Memory B cell (primary cell): ENCODE measurements around the gene OSBPL6.
"Not testable (repeated sequence)": the region's sequence is repeated elsewhere in the genome, so short reads cannot be mapped to it uniquely, and the experiment has no call there.

Source experiments
- ATAC-seq: fragments of 150-1000 bp; cut with Tn5 transposase; 2 replicates; pipeline ENCODE4 v1.10.0; 2021; ENCODE audit warnings: low read depth, mild to moderate bottlenecking, moderate library complexity
- DNase-seq, 2 donors: peaks; one replicate each; pipeline ENCODE4 v3.0.0; 2022; ENCODE audit warnings: low spot score in 2 of 2
- H3K27ac Mint-ChIP-seq: one replicate; pipeline ENCODE4 v1.8.0; 2022; ENCODE audit warnings: mild to moderate bottlenecking, moderate library complexity, mixed read lengths
- H3K27me3 Mint-ChIP-seq: one replicate; pipeline ENCODE4 v1.8.0; 2022; ENCODE audit warnings: mixed read lengths
- H3K36me3 Mint-ChIP-seq: one replicate; pipeline ENCODE4 v1.8.0; 2022; ENCODE audit warnings: mild to moderate bottlenecking, mixed read lengths
- H3K4me1 Mint-ChIP-seq: one replicate; pipeline ENCODE4 v1.8.0; 2022; ENCODE audit warnings: mixed read lengths
- H3K4me3 Mint-ChIP-seq: one replicate; pipeline ENCODE4 v1.8.0; 2022; ENCODE audit warnings: mild to moderate bottlenecking, moderate library complexity, mixed read lengths
- H3K9me3 Mint-ChIP-seq: one replicate; pipeline ENCODE4 v1.8.0; 2022; ENCODE audit warnings: mixed read lengths

OSBPL6 gene

DNA sequence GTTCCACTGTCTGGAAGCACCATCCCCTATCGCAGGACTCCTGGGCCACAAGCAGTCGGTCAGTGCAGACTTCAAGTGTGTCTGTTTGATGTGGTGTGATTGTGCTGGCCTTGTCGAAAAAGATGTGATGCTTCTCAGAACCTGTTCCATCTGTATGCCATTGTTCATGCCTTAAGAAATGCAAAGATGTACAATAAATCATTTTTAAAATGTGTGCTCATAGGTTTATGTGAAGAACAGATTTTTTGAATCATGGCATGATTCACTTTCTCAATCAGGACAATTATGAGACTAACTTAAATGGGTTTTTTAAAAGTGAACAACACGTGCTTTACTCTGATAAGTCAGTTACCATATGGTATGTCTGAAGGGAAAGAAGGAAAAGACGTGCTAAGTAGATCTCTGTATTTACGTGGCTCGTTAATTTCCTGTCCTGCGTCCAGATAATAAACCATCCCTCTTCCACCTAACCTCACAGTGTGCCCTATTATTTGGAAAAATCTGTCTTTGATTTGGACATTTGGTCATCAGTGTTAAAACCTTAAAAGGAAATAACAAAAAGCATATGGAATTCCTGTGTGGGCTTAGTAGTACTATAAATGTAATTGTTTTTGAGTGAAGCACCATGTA is 201.7 kb downstream of the OSBPL6 start:
- H3K9me3 Mint-ChIP-seq, result no peaks in the 10 kb centered on the region
- H3K36me3 Mint-ChIP-seq, result no peaks in the 10 kb centered on the region
- H3K4me1 Mint-ChIP-seq, result no peaks in the 10 kb centered on the region
- no peak overlapping the region for H3K4me3 Mint-ChIP-seq
- DNase-seq (no peak), ATAC-seq (no peak)
- H3K27ac Mint-ChIP-seq, result no peak overlapping the region
- no peaks in the 10 kb centered on the region for H3K27me3 Mint-ChIP-seq

DNA sequence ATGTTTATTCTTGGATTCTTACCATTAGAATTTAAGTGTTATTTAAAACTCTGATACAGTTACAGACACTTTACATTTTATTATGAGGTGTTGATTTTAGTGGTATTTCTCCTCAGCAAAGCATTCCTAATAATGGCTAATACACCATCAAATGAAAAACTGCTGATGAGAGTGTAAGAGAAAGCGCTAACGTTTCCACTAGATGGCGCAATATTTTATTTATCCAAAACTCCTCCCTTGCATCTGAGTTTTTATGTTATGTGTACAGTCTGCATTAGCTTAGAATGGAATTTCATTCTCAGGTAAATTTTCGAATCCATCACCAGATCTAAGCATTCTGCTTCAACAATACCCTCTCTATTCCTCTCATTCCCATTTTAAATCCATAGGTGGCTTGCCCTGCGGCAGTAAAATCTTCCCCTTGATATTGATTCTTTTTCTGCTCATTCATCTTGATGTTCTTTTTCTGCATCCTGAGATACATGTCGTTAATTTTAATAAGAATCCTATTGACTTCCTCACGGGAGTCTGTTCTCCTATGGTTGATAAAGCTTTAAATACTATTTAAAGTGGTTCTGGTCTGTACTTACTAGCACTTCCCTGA is 202.8 kb downstream of the OSBPL6 start:
- Mint-ChIP-seq H3K36me3 (no peaks in the 10 kb centered on the region), H3K4me3 (no peak overlapping the region), H3K9me3 (no peaks in the 10 kb centered on the region), H3K27me3 (no peaks in the 10 kb centered on the region), H3K4me1 (no peaks in the 10 kb centered on the region), H3K27ac (no peak overlapping the region)
- ATAC-seq (peak; percentile 58), DNase-seq (peak in 1 of 2 donors; percentile 13)

DNA sequence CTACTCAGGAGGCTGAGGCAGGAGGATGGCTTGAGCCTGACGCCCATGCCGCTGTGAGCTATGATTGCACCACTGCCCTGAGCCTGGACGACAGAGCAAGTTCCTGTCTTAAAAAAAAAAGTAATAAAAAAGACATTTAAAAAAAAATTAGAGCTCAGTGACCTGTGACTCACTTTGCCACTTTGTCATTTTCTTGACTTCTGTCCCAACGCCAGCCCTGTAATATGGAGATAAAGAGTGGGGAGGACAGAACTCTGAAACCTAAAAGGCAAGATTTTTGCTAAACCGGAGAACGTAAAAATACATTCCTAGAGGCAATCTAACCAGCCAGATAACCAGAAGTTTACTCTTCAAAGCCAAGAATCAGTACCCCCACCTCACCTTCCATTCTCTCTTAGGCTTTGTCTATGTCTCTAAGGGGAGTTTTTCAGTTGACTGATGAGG is 207.7 kb downstream of the OSBPL6 start:
- H3K4me3 Mint-ChIP-seq, result no peak overlapping the region
- H3K4me1 Mint-ChIP-seq, result peaks cover 7% of the 10 kb centered on the region
- no peak overlapping the region for H3K27ac Mint-ChIP-seq
- H3K27me3 Mint-ChIP-seq, result no peaks in the 10 kb centered on the region
- H3K36me3 Mint-ChIP-seq, result no peaks in the 10 kb centered on the region
- ATAC-seq, result no peak
- no peaks in the 10 kb centered on the region for H3K9me3 Mint-ChIP-seq
- no peak for DNase-seq

DNA sequence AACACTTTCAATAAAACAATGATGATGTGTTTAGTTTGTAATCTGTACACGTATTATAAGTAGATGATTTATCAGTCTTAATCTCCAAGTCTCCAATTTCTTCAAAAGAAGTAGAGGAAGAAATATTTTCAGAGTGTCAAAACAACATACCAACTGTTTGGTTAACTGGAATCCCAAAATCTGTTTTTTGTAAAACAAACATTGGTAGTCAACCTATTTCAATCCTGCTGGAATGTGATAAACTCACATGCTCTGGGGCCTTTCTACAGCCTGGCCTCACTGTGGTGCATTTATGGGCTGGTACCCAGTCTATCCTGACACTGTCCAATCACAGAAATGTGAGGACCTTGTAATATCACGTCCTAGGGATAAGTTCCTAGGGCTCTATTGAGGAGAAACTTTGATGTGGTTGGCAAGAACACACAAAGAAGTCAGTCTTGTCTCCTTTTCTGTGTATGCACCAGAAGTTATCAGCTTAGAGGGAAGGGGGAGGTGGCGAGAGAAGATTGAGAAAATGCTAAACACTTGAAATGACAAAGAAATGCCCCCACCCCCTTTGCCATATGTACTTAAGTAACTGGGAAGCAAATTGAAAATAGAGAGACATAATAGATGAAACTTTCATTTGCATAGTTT is 209.5 kb downstream of the OSBPL6 start:
- Mint-ChIP-seq H3K27ac (no peak overlapping the region), H3K36me3 (no peaks in the 10 kb centered on the region), H3K4me1 (peaks cover 7% of the 10 kb centered on the region), H3K4me3 (no peak overlapping the region), H3K9me3 (no peaks in the 10 kb centered on the region), H3K27me3 (no peaks in the 10 kb centered on the region)
- ATAC-seq, result no peak
- DNase-seq, result no peak

DNA sequence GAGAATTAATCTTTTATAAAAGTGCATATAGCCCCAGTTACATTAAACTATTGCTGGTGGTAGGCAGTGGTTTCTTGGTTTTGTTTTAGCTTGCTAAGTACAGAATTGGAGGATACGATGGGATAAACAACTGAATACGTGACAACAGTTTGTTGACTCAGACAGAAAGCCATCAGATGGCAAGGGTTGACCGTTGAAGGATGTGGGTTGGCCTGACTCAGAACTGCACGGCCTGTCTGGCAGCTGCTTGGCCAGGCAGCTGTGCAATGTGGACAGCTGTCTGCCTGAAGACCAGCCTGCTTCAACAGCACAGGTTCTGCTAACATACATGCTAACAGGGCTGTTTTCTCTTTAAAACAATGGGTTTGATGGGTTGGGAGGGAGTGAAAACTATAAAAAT is 210.1 kb downstream of the OSBPL6 start:
- DNase-seq (no peak), ATAC-seq (no peak)
- no peak overlapping the region for H3K27ac Mint-ChIP-seq
- H3K9me3 Mint-ChIP-seq, result no peaks in the 10 kb centered on the region
- H3K4me3 Mint-ChIP-seq, result no peak overlapping the region
- H3K4me1 Mint-ChIP-seq, result peaks cover 7% of the 10 kb centered on the region
- H3K36me3 Mint-ChIP-seq, result no peaks in the 10 kb centered on the region
- H3K27me3 Mint-ChIP-seq, result no peaks in the 10 kb centered on the region

DNA sequence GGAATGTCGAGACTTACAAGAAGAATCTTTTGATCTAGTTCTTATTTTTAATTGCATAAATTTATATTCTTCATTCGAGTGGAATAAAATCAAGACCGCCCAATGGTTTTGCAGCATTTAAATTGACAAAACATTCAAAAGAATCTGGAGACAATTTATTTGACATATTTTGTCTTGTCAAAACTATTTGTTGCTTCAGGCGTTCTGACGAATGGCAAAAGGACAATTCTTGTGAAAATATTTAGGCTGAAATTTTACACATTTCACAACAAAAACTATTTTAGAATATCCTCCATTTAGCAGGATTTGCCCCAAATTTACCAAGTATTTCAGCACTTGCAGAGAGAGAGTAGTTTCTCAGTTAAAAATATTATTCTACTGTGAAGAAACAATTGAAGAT is 214.9 kb downstream of the OSBPL6 start:
- Mint-ChIP-seq H3K9me3 (no peaks in the 10 kb centered on the region), H3K4me1 (peaks cover 8% of the 10 kb centered on the region), H3K4me3 (no peak overlapping the region), H3K27me3 (no peaks in the 10 kb centered on the region), H3K27ac (no peak overlapping the region), H3K36me3 (no peaks in the 10 kb centered on the region)
- no peak for DNase-seq
- ATAC-seq, result no peak

DNA sequence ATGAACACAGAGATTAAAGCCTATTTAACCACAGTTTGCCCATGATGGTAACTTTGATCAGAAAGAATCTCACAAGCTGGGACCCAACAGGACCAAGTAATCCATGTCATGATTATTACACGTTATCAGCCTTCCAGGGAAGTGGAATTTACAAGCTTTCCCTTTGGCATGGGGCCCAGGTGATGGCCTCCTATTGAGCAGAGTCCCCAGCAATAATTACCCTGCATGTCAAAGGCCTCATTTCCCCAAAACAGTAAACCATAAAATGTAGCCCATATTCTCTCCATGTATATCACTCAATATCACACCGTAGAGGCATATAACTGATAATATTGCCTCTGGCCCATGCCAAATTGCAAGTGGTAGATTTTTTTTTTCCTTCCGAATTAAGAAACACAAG is 217.7 kb downstream of the OSBPL6 start:
- no peaks in the 10 kb centered on the region for H3K36me3 Mint-ChIP-seq
- H3K27me3 Mint-ChIP-seq, result no peaks in the 10 kb centered on the region
- no peaks in the 10 kb centered on the region for H3K9me3 Mint-ChIP-seq
- no peak overlapping the region for H3K4me3 Mint-ChIP-seq
- ATAC-seq (no peak), DNase-seq (no peak)
- peaks cover 14% of the 10 kb centered on the region for H3K4me1 Mint-ChIP-seq
- H3K27ac Mint-ChIP-seq, result no peak overlapping the region

DNA sequence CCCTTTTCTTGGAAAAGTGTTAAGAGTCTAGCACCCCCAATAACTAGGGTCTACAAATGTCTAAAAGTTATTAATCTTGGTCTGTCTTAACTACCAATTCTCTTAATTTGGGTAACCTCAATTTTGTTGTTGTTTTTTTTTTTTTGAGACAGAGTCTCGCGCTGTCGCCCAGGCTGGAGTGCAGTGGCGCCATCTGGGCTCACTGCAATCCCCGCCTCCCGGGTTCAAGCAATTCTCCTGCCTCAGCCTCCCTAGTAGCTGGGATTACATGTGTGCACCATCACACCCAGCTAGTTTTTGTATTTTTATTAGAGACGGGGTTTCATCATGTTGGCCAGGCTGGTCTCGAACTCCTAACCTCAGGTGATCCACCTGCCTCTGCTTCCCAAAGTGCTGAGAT is 218.1 kb downstream of the OSBPL6 start:
- not testable (repeated sequence) for H3K27me3 Mint-ChIP-seq, H3K4me3 Mint-ChIP-seq, H3K36me3 Mint-ChIP-seq, ATAC-seq, H3K9me3 Mint-ChIP-seq, DNase-seq
- peak overlapping the region; percentile 95 for H3K27ac Mint-ChIP-seq
- peaks cover 14% of the 10 kb centered on the region for H3K4me1 Mint-ChIP-seq

DNA sequence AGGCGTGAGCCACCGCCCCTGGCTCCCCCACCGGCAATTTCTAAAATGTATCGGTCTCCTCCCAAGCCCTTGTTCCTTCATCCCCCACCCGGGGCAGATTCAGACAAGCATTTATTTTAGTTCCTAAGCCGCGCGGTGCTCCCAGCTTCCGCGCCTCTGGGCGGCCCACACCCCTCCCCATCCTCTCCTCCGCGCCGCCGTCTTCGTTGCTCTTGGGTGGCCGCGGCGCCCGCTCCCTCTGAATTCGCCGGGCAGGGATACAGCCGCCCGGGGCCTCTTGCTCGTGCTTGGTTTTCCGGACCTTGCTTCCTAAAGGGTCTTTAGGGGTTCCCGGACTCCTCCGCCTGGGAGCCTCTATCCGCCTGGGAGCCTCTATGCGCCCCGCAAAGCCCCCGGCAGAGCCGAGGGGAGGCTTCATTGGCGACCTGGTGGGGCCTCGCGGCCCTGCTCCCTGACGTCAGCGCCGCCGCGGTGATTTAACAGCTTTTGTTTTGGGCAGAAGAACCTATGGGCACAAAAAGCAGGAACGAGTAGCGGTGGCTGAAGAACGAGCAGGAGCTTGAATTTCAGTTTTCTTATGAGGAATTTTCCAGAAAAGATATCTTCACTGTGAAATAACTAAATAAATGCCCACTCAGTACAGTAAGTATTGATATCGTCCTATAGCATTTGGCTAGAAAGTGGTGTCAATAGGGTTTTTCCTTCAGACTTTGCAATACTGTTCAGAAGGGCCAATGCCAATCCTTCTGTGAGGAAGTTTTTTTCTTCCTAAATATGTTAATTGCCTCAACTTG is 219.4 kb downstream of the OSBPL6 start:
- peak overlapping the region; percentile 95 for H3K27ac Mint-ChIP-seq
- no peaks in the 10 kb centered on the region for H3K9me3 Mint-ChIP-seq
- H3K4me3 Mint-ChIP-seq, result peak overlapping the region; percentile 94
- ATAC-seq, result peak; percentile 84
- no peaks in the 10 kb centered on the region for H3K36me3 Mint-ChIP-seq
- H3K27me3 Mint-ChIP-seq, result no peaks in the 10 kb centered on the region
- peak; percentile 61 to 76 for DNase-seq
- H3K4me1 Mint-ChIP-seq, result peaks cover 14% of the 10 kb centered on the region

DNA sequence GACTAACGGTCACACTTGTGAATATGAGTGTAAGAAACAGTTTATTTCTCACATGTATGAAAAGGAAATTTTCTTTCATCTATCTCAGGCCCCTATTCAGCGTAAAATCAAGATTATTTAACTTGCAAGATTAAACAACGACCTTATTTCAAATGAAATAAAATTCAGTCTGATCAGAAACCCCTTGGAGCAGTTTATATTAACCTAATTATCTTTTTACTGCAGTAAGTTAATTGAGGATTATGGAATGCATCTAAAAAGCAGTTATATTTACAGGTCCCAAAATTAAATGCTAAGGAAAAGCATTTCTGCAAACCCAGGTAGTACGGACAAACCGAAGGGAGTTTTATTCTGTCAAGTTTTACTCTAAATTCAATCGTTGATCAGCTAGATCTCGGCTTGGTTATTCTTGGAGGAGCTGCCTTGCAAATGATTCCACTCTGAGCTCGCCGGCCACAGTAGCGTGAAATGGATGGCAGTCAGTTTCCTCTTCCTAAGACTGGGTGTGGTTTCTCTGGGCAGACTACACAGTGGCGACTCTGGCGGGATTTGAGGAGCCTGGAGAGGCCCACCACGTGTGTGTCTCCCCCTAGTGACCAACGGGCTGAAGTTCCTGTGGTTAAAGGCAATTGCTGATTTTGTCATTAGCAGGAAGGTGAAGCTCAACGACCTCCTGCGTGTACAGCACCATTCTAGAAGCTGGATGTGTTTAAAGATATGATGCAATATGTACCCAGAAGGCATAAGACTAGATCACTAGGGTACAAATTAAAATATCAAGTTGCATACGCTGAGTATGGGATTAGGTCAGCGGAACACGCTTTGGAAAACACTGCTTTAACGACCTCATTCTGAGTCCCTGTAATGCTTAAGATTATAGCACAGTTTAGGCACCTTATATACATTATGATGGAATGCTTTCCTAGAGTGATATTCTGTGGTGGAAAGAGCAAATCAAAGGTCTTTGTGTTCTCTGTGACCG is 220.2 kb downstream of the OSBPL6 start:
- ATAC-seq (peak; percentile 63), DNase-seq (peak; percentile 67)
- Mint-ChIP-seq H3K36me3 (no peaks in the 10 kb centered on the region), H3K27ac (peak overlapping the region; percentile 95), H3K4me3 (peak overlapping the region; percentile 94), H3K4me1 (peaks cover 14% of the 10 kb centered on the region), H3K9me3 (no peaks in the 10 kb centered on the region), H3K27me3 (no peaks in the 10 kb centered on the region)

DNA sequence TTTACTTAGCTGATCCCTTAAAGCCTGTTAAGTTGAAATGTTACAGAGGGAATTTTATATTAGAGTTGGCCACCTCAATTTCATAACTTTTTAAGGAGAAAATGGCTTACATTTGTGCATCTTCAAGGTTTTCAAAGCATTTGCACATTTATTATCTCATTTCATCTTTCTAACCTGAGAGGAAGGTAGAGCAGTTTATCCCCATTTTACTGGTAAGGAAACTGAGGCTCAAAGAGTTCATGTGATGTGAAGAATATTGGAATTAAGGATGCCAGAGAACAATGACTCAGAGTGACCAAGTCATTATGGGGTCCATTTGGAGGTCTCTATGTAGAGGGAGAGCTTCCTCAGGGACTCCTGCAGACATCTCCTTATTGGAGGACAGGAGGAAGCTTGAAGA is 221.7 kb downstream of the OSBPL6 start:
- Mint-ChIP-seq H3K36me3 (no peaks in the 10 kb centered on the region), H3K27me3 (no peaks in the 10 kb centered on the region), H3K4me1 (peaks cover 14% of the 10 kb centered on the region), H3K4me3 (no peak overlapping the region), H3K27ac (no peak overlapping the region), H3K9me3 (no peaks in the 10 kb centered on the region)
- ATAC-seq (no peak), DNase-seq (no peak)

DNA sequence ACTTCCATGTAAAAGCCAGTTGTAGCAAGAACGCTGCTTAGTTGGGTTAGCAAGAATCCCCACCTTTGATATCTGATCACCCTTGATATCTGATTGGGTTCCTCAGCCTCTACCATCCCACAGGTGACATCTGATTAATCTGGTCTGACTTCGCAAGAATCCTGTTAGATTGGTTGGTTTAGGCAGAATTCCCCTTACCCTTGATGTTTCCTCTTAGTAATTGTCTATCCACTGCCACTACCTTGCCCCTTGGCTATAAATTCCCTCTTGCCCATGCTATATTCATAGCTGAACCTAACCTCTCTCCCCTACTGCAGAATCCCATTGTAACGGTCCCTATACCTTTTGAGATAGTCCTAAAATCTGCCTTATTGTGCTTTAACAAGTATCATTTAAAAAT is 223.6 kb downstream of the OSBPL6 start:
- no peaks in the 10 kb centered on the region for H3K9me3 Mint-ChIP-seq
- no peak overlapping the region for H3K27ac Mint-ChIP-seq
- DNase-seq, result no peak
- no peaks in the 10 kb centered on the region for H3K27me3 Mint-ChIP-seq
- H3K4me3 Mint-ChIP-seq, result no peak overlapping the region
- no peak for ATAC-seq
- peaks cover 14% of the 10 kb centered on the region for H3K4me1 Mint-ChIP-seq
- H3K36me3 Mint-ChIP-seq, result no peaks in the 10 kb centered on the region

DNA sequence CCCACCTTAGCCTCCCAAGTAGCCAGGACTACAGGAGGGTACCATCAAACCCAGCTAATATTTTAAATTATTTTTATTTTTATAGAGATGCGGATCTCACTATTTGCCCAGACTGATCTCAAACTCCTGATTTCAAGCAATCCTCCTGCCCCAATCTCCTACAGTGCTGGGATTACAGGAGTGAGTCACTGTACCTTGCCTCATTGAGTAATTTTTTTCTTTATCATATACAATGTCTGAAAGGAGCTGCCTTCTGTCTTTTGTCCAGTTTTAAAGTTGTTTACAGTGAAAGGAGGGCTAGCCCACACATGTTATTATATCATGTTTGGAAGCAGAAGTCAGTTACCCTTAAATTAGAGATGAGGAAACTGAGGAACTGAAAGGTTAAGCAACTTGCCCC is 224.1 kb downstream of the OSBPL6 start:
- Mint-ChIP-seq H3K4me3 (no peak overlapping the region), H3K36me3 (no peaks in the 10 kb centered on the region), H3K4me1 (peaks cover 11% of the 10 kb centered on the region), H3K27me3 (no peaks in the 10 kb centered on the region), H3K9me3 (no peaks in the 10 kb centered on the region), H3K27ac (no peak overlapping the region)
- DNase-seq (no peak), ATAC-seq (no peak)
